Activated T-cell treated with anti-CD3 and anti-CD28 coated beads, Interleukin-2, amount 50 U/mL, for 4 hours (primary cell): ENCODE measurements around the gene OIT3. TPM values are rescaled to one million over a fixed set of nuclear protein-coding genes. Genes with fewer than 3 reads are reported as not detected.
"Not testable (repeated sequence)": the region's sequence is repeated elsewhere in the genome, so short reads cannot be mapped to it uniquely, and the experiment has no call there.

ENCODE experiments used
- ATAC-seq, 2 donors: fragments of 200-7000 bp; cut with Tn5 transposase; one replicate each; pipeline ENCODE4 v1.10.0; 2021
- DNase-seq: peaks from one replicate; pipeline ENCODE4 v3.0.0-alpha.2; 2020
- H3K27me3 Mint-ChIP-seq: one replicate; pipeline ENCODE4 v1.8.0; 2021; ENCODE audit warnings: low read depth, mixed read lengths
- H3K36me3 Mint-ChIP-seq: one replicate; pipeline ENCODE4 v1.8.0; 2022; ENCODE audit warnings: mixed read lengths; ENCODE audit not compliant: insufficient read depth
- H3K4me1 Mint-ChIP-seq: one replicate; pipeline ENCODE4 v1.8.0; 2021; ENCODE audit warnings: low read depth, mixed read lengths
- H3K4me3 Mint-ChIP-seq: one replicate; pipeline ENCODE4 v1.8.0; 2021; ENCODE audit warnings: mild to moderate bottlenecking, moderate library complexity, mixed read lengths
- H3K9me3 Mint-ChIP-seq: one replicate; pipeline ENCODE4 v1.8.0; 2021; ENCODE audit warnings: mixed read lengths
- total RNA-seq, 3 donors: library from RNA; stranded (reverse); gene quantifications; one replicate each; pipeline ENCODE4 v1.2.1, GENCODE V29; 2021

OIT3 gene
- total RNA-seq, 3 donors from 2014 or later = not detected

DNA sequence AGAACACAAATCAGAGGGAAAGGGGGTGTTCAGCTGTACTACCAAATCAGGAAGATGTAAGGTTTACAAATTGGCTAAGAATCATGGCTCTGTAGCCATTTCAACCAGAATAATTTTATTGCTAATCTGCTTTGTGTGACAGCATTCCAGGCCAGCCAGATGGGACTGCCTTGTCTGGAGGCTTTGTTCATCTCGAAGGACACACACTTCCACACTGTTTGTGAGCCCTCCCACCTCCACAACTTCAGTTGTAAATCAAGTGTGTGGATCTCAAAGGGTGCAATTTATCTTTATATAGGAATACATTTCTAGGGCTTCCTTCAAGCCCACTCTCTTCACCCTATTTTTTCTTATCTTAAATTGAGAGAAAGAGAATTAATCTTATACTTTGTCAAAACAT, 6.9 kb upstream of the OIT3 start:
- H3K4me3 Mint-ChIP-seq = no peak overlapping the region
- H3K27me3 Mint-ChIP-seq = no peaks in the 10 kb centered on the region
- ATAC-seq (no peak), DNase-seq (no peak)
- H3K9me3 Mint-ChIP-seq = peaks cover 5% of the 10 kb centered on the region
- H3K4me1 Mint-ChIP-seq = peaks cover 10% of the 10 kb centered on the region
- peaks cover 33% of the 10 kb centered on the region for H3K36me3 Mint-ChIP-seq

DNA sequence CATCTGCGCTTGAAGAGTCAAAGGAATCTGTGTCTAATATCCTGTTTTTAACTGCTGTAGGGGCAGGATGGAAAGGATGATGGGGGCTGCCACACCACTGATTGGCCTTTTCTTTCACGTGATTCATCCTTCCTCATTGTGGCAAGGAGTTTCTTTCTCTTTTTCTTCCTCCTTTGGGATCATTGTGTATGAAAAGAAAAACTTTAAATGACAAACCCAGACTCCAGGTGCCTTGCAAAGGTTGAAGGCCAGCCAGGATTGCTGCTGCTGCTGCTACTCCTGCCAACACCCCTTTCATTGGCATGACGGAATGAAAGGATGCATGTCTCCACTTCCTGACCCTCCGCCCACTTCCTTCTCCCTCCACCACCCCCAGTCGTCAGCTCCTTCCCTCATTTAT, 6.5 kb upstream of the OIT3 start:
- ATAC-seq = no peak
- H3K36me3 Mint-ChIP-seq = peaks cover 32% of the 10 kb centered on the region

DNA sequence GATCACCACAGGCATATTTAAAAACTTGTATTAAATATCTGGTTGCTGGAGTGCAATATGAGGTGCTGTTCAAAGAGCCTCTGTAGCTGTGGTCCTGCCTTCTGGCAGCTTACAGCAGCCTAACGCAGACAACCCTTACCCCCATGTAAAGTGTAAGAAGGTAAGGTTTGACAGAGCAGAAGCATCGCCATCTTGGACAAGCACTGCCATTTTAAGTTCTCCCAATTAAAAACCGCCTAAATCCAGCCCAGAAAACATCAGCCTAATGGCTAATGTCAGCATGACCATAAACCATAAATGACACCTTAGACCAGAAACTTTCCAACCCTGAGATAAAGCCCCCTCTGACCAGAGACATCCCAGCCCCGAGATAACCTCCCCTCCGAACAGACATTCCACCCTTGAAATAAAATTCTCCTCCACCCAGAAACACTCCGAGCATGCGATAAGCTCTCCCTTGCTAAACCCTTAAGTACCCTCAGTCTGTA, 5.3 kb upstream of the OIT3 start:
- Mint-ChIP-seq H3K4me1 (peaks cover 10% of the 10 kb centered on the region), H3K9me3 (no peaks in the 10 kb centered on the region), H3K36me3 (peaks cover 29% of the 10 kb centered on the region), H3K27me3 (no peaks in the 10 kb centered on the region), H3K4me3 (no peak overlapping the region)
- DNase-seq (no peak), ATAC-seq (no peak)

More for the DNA sequence above, 6.5 kb upstream of the OIT3 start:
- peaks cover 10% of the 10 kb centered on the region for H3K4me1 Mint-ChIP-seq
- no peaks in the 10 kb centered on the region for H3K27me3 Mint-ChIP-seq
- DNase-seq = no peak
- H3K4me3 Mint-ChIP-seq = peak overlapping the region; percentile 27
- H3K9me3 Mint-ChIP-seq = peaks cover 5% of the 10 kb centered on the region

DNA sequence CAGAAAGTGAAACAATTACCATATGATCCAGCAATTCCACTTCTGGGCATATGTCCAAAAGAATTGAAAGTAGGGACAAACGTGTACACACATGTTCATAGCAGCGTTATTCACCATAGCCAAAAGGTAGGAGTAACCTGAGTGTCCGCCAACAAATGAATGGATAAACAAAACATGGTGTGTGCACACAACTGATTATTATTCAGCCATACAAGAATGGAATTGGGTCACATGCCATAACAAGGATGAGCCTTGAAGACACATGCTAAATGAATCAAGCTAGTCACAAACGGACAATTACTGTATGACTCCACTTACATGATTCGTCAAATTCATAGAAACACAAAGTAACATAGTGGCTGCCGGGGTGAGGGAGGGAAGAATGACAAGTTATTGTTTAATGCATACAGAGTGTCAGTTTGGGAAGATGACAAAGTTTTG, 4.1 kb upstream of the OIT3 start:
- ATAC-seq = no peak

DNA sequence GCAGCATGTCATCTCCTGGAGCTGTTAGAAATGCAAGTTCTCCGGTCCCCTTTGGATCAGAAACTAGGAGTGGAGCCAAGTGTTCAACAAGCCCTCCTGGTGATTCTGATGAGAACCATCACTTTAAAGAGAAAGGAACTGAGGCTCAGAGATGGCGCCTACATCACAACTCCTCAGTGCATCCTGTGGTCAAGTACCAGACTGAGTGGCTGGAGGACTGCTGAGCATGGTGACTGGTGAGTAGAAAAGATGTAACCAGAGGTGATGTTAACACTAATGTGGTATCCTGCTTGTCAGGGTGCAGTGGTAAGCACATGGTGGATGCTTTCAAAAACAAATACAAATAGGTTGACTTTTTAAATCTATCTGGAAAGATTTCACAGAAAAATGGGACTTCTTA, 3.5 kb upstream of the OIT3 start:
- H3K27me3 Mint-ChIP-seq = peaks cover 2% of the 10 kb centered on the region
- ATAC-seq (no peak), DNase-seq (no peak)
- no peak overlapping the region for H3K4me3 Mint-ChIP-seq
- peaks cover 18% of the 10 kb centered on the region for H3K36me3 Mint-ChIP-seq
- peaks cover 10% of the 10 kb centered on the region for H3K4me1 Mint-ChIP-seq
- no peaks in the 10 kb centered on the region for H3K9me3 Mint-ChIP-seq

More for the DNA sequence above, 4.1 kb upstream of the OIT3 start:
- Mint-ChIP-seq H3K36me3 (peaks cover 21% of the 10 kb centered on the region), H3K27me3 (no peaks in the 10 kb centered on the region), H3K9me3 (no peaks in the 10 kb centered on the region), H3K4me1 (peaks cover 10% of the 10 kb centered on the region), H3K4me3 (no peak overlapping the region)
- no peak for DNase-seq

DNA sequence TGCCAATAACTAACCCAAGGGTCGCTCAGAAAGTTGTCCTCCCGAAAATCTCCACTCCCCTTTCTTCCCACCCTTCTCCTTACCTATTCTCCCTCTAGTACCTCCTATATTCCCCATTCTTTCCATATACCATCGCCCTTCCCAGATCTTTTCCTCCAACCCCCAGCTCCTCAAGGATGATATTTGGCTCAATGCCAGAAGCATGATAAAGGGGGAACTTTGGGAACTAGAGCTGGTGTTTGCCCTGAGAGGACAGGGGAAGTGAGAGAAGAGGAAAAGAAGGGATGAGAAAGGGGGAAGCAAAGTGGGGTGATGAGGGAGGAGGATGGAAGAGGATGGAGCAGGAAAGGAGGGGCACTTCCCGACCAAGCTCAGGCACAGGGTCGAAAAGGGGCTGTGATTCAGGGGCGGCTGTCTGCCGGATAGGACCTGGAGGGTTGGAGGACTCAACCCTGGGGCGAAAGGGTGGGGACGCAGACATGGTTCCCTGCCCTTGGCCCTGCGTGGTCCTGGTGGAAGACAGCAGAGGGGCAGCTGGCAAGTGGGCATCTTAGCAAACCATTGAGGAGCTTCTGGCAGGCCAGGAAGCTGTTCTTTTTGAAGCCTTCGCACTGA, 1.8 kb downstream of the OIT3 start:
- H3K9me3 Mint-ChIP-seq = no peaks in the 10 kb centered on the region
- no peak for ATAC-seq
- peaks cover 5% of the 10 kb centered on the region for H3K27me3 Mint-ChIP-seq
- H3K4me1 Mint-ChIP-seq = no peaks in the 10 kb centered on the region
- no peaks in the 10 kb centered on the region for H3K36me3 Mint-ChIP-seq
- DNase-seq = no peak
- H3K4me3 Mint-ChIP-seq = no peak overlapping the region

DNA sequence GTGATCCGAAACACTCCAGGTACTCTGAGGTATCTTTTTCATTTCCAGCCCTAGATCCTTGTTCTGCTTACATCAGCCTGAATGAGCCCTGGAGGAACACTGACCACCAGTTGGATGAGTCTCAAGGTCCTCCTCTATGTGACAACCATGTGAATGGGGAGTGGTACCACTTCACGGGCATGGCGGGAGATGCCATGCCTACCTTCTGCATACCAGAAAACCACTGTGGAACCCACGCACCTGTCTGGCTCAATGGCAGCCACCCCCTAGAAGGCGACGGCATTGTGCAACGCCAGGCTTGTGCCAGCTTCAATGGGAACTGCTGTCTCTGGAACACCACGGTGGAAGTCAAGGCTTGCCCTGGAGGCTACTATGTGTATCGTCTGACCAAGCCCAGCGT, 5.1 kb downstream of the OIT3 start:
- Mint-ChIP-seq H3K9me3 (no peaks in the 10 kb centered on the region), H3K4me3 (no peak overlapping the region), H3K36me3 (no peaks in the 10 kb centered on the region)

DNA sequence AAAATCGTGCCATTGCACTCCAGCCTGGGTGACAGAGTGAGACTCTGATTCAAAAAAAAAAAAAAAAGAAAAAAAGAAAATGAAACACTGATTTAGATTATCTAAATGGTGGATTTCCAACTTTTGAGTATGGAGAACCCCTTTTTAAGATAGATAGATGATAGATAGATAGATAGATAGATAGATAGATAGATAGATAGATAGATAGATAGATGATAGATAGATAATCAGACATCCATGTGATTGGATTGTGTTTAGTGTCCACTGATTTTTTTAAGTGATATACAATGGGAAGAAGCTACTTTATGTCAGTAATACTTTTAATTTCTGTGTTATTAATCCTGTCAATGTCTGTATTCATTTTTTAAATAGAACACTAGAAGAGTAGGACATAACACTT, 6.0 kb downstream of the OIT3 start:
- ATAC-seq = no peak
- Mint-ChIP-seq H3K9me3 (no peaks in the 10 kb centered on the region), H3K27me3 (peaks cover 5% of the 10 kb centered on the region), H3K4me1 (no peaks in the 10 kb centered on the region), H3K4me3 (no peak overlapping the region), H3K36me3 (no peaks in the 10 kb centered on the region)
- DNase-seq = no peak

More for the DNA sequence above, 5.1 kb downstream of the OIT3 start:
- Mint-ChIP-seq H3K4me1 (no peaks in the 10 kb centered on the region), H3K27me3 (peaks cover 5% of the 10 kb centered on the region)
- DNase-seq (no peak), ATAC-seq (no peak)

DNA sequence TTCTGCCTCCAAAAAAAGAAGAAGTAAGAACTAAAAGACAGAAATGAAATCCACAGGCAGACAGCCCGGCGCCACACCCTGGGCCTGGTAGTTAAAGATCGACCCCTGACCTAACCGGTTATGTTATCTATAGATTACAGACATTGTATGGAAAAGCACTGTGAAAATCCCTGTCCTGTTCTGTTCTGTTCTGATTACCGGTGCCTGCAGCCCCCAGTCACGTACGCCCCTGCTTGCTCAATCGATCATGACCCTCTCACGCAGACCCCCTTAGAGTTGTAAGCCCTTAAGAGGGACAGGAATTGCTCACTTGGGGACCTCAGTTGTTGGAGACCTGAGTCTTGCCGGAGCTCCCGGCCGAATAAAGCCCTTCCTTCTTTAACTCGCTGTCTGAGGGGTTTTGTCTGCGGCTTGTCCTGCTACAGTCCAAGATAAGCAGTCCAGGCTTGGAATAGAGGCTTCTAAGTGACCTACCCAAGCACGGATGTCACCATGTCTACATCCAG, 10.5 kb downstream of the OIT3 start:
- not testable (repeated sequence) for ATAC-seq, H3K36me3 Mint-ChIP-seq, DNase-seq, H3K9me3 Mint-ChIP-seq, H3K4me1 Mint-ChIP-seq, H3K4me3 Mint-ChIP-seq, H3K27me3 Mint-ChIP-seq

DNA sequence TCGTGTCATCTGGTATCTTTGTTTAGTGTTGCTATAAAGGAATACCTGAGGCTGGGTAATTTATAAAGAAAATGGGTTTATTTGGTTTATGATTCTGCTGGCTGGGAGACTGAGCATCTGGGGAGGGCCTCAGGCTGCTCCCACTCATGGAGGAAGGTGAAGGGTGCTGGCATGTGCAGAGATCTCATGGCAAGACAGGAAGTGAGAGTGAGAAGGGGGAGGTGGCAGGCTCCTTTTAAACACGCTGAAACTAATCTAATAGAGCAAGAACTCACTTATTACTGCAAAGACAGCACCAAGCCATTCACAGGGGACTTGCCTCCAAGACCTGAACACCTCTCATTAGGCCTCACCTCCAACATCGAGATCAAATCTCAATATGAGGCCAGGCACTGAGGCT, 11.3 kb downstream of the OIT3 start:
- ATAC-seq = no peak
- H3K36me3 Mint-ChIP-seq = no peaks in the 10 kb centered on the region
- H3K4me1 Mint-ChIP-seq = no peaks in the 10 kb centered on the region
- H3K9me3 Mint-ChIP-seq = no peaks in the 10 kb centered on the region
- no peak overlapping the region for H3K4me3 Mint-ChIP-seq
- H3K27me3 Mint-ChIP-seq = no peaks in the 10 kb centered on the region
- no peak for DNase-seq

DNA sequence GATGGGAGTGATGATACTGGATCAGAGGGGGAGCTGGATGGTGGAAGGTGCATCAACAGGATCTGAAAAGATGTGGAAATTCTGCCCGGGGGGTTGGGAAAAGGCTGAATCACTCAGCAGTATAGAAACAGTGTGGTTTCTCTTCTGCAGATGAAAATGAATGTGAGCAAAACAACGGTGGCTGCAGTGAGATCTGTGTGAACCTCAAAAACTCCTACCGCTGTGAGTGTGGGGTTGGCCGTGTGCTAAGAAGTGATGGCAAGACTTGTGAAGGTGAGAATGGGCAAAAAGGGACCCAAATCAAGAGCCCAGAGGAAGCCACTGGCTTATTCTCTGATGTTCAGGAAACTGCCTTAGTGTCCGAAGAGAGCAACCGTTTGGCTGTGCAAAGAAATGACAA, 12.9 kb downstream of the OIT3 start:
- no peak overlapping the region for H3K4me3 Mint-ChIP-seq
- DNase-seq = no peak
- H3K27me3 Mint-ChIP-seq = no peaks in the 10 kb centered on the region
- ATAC-seq = no peak
- H3K4me1 Mint-ChIP-seq = no peaks in the 10 kb centered on the region
- H3K36me3 Mint-ChIP-seq = no peaks in the 10 kb centered on the region
- no peaks in the 10 kb centered on the region for H3K9me3 Mint-ChIP-seq

DNA sequence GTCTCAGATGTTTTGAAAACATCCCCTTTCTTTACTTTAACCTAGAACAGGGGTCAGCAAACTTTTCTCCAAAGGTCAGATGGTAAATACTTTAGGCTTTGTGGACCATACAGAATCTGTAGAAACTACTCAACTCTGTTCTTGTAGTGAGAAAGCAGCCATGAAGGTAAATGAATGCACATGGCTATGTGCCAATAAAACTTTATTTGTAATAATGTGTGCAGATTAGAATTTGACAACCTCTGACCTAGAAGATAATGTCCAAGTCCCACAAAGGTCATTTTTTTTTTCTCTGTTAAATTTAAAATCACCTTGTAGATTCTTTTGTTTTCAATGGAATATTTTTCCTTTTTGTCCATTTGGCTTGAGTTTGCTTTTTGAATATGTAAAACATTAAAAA, 17.2 kb downstream of the OIT3 start:
- DNase-seq (no peak), ATAC-seq (no peak)
- Mint-ChIP-seq H3K9me3 (no peaks in the 10 kb centered on the region), H3K4me1 (no peaks in the 10 kb centered on the region), H3K4me3 (no peak overlapping the region), H3K36me3 (no peaks in the 10 kb centered on the region), H3K27me3 (no peaks in the 10 kb centered on the region)

DNA sequence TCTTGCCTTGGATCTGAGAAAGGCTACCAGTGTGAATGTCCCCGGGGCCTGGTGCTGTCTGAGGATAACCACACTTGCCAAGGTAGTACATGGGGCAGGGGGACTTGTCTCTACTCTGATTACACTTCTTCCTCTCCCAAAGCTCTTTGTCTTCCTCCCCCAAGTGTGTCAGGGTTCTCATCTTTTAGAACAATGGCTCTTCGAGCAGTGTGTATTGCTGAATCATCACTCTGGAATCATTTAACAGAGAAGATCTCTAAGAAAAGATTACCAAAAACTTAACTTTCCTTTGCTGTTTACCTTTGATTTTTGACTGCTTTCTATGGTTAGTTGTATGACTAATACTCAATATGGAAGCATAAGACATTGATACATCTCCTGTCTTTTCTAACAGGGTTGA, 18.2 kb downstream of the OIT3 start:
- ATAC-seq = no peak
- Mint-ChIP-seq H3K36me3 (no peaks in the 10 kb centered on the region), H3K4me3 (no peak overlapping the region), H3K4me1 (no peaks in the 10 kb centered on the region), H3K9me3 (no peaks in the 10 kb centered on the region), H3K27me3 (no peaks in the 10 kb centered on the region)
- no peak for DNase-seq

DNA sequence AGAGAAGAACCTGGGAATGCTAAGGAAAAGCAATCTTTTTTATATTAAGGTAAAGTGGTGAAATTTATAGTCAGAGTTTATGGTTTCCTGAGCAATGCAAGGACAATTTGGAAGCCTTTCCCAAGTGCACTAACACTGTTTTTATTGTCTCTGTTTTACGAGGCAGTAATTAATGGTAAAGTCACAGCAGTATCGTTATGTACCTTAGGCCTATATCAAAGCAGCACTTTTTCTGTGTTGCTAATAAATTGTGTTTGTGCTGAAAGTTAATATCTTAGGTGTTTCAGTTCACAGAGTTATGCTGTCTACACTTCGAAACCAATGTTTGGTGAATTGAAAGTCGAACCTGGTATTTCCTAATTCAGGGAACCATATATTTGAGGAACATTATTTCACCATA, 19.2 kb downstream of the OIT3 start:
- Mint-ChIP-seq H3K4me1 (no peaks in the 10 kb centered on the region), H3K4me3 (no peak overlapping the region), H3K9me3 (no peaks in the 10 kb centered on the region), H3K27me3 (no peaks in the 10 kb centered on the region), H3K36me3 (no peaks in the 10 kb centered on the region)
- no peak for ATAC-seq
- DNase-seq = no peak

DNA sequence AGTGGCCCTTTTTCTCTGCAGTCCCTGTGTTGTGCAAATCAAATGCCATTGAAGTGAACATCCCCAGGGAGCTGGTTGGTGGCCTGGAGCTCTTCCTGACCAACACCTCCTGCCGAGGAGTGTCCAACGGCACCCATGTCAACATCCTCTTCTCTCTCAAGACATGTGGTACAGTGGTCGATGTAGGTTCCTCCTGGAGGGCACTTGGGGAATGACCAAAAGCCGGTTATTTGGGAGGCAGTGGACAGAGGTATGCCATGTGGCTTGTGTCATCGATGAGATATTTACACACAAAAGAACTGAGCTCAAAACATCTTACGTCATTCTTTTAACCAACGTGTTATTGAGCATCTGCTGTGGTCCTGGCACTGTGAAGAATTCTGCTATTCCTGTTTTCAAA, 19.7 kb downstream of the OIT3 start:
- no peak overlapping the region for H3K4me3 Mint-ChIP-seq
- H3K36me3 Mint-ChIP-seq = no peaks in the 10 kb centered on the region
- ATAC-seq (no peak), DNase-seq (no peak)
- no peaks in the 10 kb centered on the region for H3K27me3 Mint-ChIP-seq
- no peaks in the 10 kb centered on the region for H3K9me3 Mint-ChIP-seq
- H3K4me1 Mint-ChIP-seq = no peaks in the 10 kb centered on the region
